HT1080 (cell line): Measurements from ENCODE around the gene MS4A10. TPM values are rescaled to one million over a fixed set of nuclear protein-coding genes. Genes with fewer than 3 reads are reported as not detected.

ENCODE experiments used
- DNase-seq: peaks from one replicate; pipeline ENCODE4 v3.0.0-alpha.2; 2015; ENCODE audit warnings: low read depth
- total RNA-seq: library from RNA; depleted of rRNA; stranded (reverse); fragments of >200 nt; shearing (Covaris generic); gene quantifications from 2 replicates; pipeline ENCODE4 v1.2.3, GENCODE V29; 2014; rRNA removed

The MS4A10 gene
- total RNA-seq, 1 experiment from 2014 or later = not detected

DNA sequence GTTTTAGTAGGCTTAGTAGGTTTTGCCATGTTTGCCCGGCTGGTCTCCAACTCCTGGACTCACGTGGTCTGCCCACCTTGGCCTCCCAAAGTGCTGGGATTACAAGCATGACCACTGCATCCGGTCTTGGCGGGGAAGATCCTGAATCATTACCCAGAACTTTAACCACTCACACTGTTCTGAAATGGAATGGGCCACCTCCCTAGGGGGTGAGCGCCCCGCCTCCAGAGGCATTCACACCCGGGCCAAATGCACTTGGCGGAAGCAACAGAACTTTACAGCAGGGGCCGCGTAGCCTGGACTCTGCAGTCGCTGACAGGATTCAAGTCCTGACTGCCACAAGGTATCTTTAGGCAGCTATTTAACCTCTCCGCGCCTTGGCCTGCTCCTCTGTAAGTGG is 62.1 kb downstream of the MS4A10 start:
- DNase-seq = no peak

DNA sequence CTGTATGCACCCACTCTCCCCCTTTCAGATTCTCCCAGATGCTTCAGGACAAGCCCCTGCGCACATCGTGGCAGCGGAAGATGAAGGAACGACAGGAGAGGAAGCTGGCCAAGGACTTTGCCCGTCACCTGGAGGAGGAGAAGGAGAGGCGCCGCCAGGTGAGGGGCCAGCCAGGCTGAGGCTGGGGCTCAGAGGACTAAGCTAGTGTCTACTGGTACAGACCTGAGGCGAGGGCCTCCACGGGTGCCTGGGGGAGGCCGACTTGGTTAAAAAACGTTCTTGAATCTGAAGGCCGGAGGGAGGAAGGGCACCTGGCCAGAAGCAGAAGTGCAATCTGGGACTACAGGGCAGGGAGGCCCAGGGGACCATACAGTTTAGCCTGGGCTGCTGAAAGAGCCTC is 62.8 kb downstream of the MS4A10 start:
- no peak for DNase-seq

DNA sequence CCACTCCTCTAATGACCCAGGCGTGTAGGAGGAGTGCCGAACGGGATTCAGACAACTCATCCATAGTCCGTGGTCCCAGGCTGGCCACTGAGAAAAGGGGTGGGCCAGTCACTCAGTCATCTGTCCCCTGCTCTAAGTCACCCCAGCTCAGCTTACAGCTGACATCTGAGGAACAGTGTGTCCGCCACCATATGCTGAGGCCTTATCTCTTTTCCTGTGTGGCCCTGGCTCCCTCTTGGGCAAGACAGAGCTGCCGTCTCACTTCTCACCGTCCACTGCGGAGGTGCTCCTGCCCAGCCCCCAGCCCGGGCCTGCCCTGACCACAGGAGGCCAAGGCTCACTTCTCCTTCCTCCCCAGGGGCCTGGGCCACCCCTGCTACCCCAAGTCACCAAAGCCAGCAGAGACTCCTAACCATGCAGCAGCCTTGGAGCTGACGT is 63.6 kb downstream of the MS4A10 start:
- no peak for DNase-seq

DNA sequence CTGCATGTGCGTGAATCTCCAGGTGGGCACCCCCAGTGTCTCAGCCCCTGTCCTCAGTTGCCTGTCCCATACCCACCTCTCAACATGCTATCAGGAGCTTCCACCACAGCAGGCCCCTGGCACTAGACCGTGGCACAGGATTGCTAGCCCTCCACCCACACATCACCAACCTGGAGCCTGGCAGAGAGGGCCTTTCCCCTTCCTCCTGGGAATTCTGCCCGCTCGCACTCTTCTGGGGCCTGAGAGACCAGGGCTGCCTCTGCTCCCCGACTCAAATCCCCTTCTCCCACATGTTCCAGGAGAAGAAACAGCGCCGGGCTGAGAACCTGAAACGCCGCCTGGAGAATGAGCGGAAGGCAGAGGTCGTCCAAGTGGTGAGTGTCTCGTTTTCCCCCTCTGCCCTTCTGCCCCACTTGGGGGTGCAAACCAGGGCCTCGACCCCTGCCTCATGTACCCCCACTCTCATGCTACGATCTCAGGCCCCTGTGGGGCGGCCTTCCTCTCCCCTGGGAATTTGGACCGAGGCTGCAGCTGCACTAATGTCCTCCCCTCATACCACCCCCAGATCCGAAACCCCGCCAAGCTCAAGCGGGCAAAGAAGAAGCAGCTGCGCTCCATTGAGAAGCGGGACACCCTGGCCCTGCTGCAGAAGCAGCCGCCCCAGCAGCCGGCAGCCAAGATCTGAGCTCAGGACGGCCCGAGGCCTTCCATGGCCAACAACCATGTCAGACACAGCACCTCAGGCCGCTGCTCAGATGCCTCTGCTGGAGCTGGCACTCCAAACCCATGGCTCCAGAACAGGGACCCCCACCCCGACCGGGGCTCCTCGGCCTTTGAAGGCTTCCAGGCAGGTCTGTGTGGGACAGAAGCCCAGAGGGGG is 64.7 kb downstream of the MS4A10 start:
- DNase-seq = no peak

Other genes starting within 250 kb of the MS4A10 start
- not detected in 2 replicates for gene MS4A8, start 85.7 kb upstream of the MS4A10 start, total RNA-seq
- gene MS4A18, start 60.6 kb upstream of the MS4A10 start, total RNA-seq = not detected in 2 replicates
- not detected in 2 replicates for gene MS4A15, start 28.5 kb upstream of the MS4A10 start, total RNA-seq
- gene CCDC86, start 56.8 kb downstream of the MS4A10 start, total RNA-seq = 28.4 and 32.7 TPM in 2 replicates
- gene PTGDR2, start 70.6 kb downstream of the MS4A10 start, total RNA-seq = 0.07 TPM in 1 of 2 replicates, not detected in the other
- 1.7 and 1.9 TPM in 2 replicates for gene ZP1, start 82.2 kb downstream of the MS4A10 start, total RNA-seq
- 212 and 250 TPM in 2 replicates for gene PRPF19, start 121.3 kb downstream of the MS4A10 start, total RNA-seq
- gene TMEM109, start 128.8 kb downstream of the MS4A10 start, total RNA-seq = 88.3 and 146 TPM in 2 replicates
- gene TMEM132A, start 139.1 kb downstream of the MS4A10 start, total RNA-seq = 63.3 and 69.4 TPM in 2 replicates
- 0.10 and 0.32 TPM in 2 replicates for gene SLC15A3, start 166.8 kb downstream of the MS4A10 start, total RNA-seq
- not detected in 2 replicates for gene CD6, start 186.3 kb downstream of the MS4A10 start, total RNA-seq